ENCODE results near the gene NOCT. TPM values are rescaled to one million over a fixed set of nuclear protein-coding genes. Genes with fewer than 3 reads are reported as not detected.

The NOCT gene
- total RNA-seq, 4 donors from 2014 or later, result 3.1 to 17.1 (median 7.8) TPM

DNA sequence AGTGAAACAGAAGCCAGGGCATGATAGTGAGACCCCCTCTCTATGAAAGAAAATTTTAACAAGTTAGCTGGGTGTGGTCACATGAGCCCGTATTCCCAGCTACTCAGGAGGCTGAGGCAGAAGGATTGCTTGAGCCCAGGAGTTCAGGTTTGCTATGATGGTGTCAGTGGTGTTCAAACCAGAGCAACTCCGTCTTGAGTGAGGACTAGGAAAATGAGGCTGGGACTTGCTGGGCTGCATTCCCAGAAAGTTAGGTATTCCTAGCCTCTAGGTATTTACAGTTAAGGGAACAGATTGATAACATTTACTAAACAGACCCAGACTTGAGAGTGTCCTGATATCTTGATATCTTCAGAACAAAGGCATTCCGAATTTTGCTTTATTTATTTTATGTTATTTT lies 37.0 kb upstream of the NOCT start:
- TF ChIP-seq, protein P1, sequence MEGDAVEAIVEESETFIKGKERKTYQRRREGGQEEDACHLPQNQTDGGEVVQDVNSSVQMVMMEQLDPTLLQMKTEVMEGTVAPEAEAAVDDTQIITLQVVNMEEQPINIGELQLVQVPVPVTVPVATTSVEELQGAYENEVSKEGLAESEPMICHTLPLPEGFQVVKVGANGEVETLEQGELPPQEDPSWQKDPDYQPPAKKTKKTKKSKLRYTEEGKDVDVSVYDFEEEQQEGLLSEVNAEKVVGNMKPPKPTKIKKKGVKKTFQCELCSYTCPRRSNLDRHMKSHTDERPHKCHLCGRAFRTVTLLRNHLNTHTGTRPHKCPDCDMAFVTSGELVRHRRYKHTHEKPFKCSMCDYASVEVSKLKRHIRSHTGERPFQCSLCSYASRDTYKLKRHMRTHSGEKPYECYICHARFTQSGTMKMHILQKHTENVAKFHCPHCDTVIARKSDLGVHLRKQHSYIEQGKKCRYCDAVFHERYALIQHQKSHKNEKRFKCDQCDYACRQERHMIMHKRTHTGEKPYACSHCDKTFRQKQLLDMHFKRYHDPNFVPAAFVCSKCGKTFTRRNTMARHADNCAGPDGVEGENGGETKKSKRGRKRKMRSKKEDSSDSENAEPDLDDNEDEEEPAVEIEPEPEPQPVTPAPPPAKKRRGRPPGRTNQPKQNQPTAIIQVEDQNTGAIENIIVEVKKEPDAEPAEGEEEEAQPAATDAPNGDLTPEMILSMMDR (IDR thresholded peaks at IDR 0.05; ENCODE audit: low read depth), result no peak

DNA sequence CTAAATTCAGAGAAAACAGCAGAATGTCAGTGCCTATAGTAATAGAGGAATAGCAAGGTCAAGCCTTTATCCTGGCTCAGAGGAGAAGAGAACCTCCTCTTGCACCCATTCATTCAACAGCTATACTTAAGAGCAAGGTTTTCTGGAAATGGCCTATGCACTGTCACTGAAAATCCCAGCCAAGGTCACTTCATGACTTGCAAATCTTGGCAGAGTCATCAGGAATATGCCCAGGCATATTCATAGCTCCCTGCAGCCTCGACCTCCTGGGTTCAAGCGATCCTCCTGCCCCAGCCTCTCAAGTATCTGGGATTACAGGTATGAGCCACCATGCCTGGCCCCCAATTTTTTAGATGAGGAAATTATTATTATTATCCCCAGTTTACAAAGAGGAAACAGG lies 35.8 kb upstream of the NOCT start:
- TF ChIP-seq, protein P1 (IDR thresholded peaks at IDR 0.05; ENCODE audit: low read depth), result no peak

DNA sequence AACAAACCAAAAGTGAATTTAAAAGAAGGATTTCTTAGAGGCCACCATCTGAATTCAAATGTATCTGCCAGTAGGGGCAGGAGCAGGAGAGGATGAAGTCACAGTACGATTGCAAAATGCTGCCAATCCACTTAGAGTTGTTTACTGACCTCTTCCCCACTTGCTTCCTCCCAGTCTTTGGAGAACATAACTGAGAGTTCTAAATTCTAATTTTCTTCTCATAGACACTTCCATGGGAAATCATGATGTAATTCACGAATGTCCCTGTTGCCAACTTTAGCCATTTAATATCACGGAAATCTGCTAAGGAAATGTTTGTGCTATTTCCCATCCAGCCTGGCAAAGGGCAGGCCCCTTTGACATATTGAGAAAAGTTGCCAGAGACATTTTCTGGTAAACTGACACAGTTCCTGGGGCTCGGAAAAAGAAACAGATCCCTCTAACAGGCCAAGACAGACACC lies 33.6 kb upstream of the NOCT start:
- TF ChIP-seq, protein P1 (IDR thresholded peaks at IDR 0.05; ENCODE audit: low read depth), result no peak

DNA sequence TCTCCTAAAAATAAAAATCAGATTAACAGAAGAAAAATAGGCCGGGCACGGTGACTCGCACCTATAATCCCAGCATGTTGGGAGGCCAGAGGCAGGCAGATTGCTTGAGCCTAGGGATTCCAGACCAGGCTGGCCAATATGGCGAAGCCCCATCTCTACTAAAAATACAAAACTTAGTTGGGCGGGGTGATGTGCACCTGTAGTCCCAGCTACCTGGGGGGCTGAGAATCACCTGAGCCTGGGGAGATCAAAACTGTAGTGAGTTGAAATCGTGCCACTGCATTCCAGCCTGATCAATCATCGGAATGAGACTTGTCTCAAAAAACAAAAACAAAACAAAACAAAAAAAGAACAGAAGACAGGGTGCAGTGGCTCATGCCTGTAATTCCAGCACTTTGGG lies 32.8 kb upstream of the NOCT start:
- TF ChIP-seq, protein P1 (IDR thresholded peaks at IDR 0.05; ENCODE audit: low read depth), result no peak

DNA sequence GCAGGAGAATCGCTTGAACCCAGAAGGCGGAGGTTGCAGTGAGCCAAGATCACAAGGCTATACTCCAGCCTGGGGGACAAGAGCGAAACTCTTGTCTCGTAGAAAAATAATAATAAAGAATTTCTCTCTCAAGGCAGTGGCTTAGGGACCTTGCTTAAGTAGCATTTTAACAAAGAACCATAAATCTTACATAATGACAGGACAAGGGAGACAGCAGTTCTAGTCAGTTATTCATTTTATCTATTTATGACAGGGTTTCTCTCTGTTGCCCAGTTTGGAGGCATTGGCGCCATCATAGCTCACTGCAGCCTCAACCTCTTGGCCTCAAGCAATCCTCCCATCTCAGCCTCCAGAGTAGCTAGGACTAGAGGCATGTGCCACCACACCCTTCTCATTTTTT lies 31.9 kb upstream of the NOCT start:
- TF ChIP-seq, protein P1 (IDR thresholded peaks at IDR 0.05; ENCODE audit: low read depth), result no peak

DNA sequence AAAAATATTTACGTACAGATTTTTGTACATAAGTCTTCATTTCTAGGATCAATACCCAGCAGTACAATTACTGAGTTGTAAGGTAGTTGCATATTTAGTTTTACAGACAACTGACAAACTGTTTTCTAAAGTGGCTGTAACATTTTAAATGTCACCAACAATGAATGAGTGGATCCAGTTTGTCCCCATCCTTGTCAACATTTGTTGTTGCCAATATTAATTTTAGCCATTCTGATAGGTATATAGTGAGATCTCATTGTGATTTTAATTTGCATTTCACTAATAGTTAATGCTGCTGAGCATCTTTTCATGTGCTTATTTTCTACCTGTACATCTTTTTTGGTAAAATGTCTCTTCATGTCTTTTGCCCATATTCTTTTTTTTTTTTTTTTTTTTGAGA lies 30.9 kb upstream of the NOCT start:
- TF ChIP-seq, protein P1 (IDR thresholded peaks at IDR 0.05; ENCODE audit: low read depth), result no peak

DNA sequence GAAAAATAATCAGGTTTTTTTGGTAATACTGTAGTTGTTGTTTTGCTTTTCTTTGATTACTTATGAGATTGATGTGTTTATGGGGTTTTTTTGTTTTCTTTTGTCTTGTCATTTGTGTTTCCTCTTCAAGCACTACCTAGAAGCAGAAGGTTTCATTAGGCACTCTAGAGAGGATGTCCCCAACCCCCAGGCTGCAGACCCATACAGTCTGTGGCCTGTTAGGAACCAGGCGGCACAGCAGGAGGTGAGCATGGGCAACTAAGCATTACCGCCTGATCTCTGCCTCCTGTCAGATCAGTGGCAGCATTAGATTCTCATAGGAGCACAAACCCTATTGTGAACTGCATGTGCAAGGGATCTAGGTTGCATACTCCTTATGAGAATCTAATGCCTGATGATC lies 22.9 kb upstream of the NOCT start:
- TF ChIP-seq, protein P1 (IDR thresholded peaks at IDR 0.05; ENCODE audit: low read depth), result no peak

All from subcutaneous adipose tissue (tissue), 4 donors.